Stimulated activated CD8-positive, alpha-beta memory T cell treated with anti-CD3 and anti-CD28 coated beads, Interleukin-7, amount 100 ng/mL, for 48 hours (primary cell): Measurements from ENCODE around the gene MAP2.

ENCODE experiments used
- DNase-seq, 2 donors: peaks; one replicate each; pipeline ENCODE4 v3.0.0-alpha.2; 2020; ENCODE audit warnings: low read depth in 1 of 2; ENCODE audit errors: extremely low read depth in 1 of 2

The MAP2 gene

GRCh38 chr2:209640358-209640757 is 216.5 kb downstream of the MAP2 start:
- no peak for DNase-seq

- no peak for DNase-seq
Observed at GRCh38 chr2:209642146-209642820, 218.4 kb downstream of the MAP2 start.

GRCh38 chr2:209644842-209645241 is 221.0 kb downstream of the MAP2 start:
- DNase-seq, result no peak

GRCh38 chr2:209648714-209649113 is 224.9 kb downstream of the MAP2 start:
- DNase-seq, result no peak

GRCh38 chr2:209653134-209653533 is 229.3 kb downstream of the MAP2 start:
- DNase-seq, result no peak

- no peak for DNase-seq
Observed at GRCh38 chr2:209661286-209661894, 237.5 kb downstream of the MAP2 start.

- DNase-seq, result no peak
Observed at GRCh38 chr2:209662021-209662420, 238.2 kb downstream of the MAP2 start.

GRCh38 chr2:209663139-209663538 is 239.3 kb downstream of the MAP2 start:
- DNase-seq, result no peak

GRCh38 chr2:209663656-209664055 is 239.8 kb downstream of the MAP2 start:
- DNase-seq, result no peak

GRCh38 chr2:209666296-209666695 is 242.4 kb downstream of the MAP2 start:
- DNase-seq, result no peak

- DNase-seq, result no peak
Observed at GRCh38 chr2:209671020-209671680, 247.3 kb downstream of the MAP2 start.

GRCh38 chr2:209673811-209674210 is 250.0 kb downstream of the MAP2 start:
- DNase-seq, result no peak

- DNase-seq, result no peak
Observed at GRCh38 chr2:209680596-209680995, 256.7 kb downstream of the MAP2 start.

- no peak for DNase-seq
Observed at GRCh38 chr2:209681201-209681735, 257.4 kb downstream of the MAP2 start.

- DNase-seq, result no peak
Observed at GRCh38 chr2:209682646-209683045, 258.8 kb downstream of the MAP2 start.

- no peak for DNase-seq
Observed at GRCh38 chr2:209685340-209685739, 261.5 kb downstream of the MAP2 start.

GRCh38 chr2:209685963-209686362 is 262.1 kb downstream of the MAP2 start:
- DNase-seq, result no peak

GRCh38 chr2:209686448-209686847 is 262.6 kb downstream of the MAP2 start:
- no peak for DNase-seq

GRCh38 chr2:209687323-209687969 is 263.6 kb downstream of the MAP2 start:
- DNase-seq, result no peak

- DNase-seq, result no peak
Observed at GRCh38 chr2:209688385-209688784, 264.5 kb downstream of the MAP2 start.

- no peak for DNase-seq
Observed at GRCh38 chr2:209690029-209690754, 266.3 kb downstream of the MAP2 start.
